ENCODE measurements around the gene VEGFB. TPM values are rescaled to one million over a fixed set of nuclear protein-coding genes. Genes with fewer than 3 reads are reported as not detected.

The VEGFB gene
- total and polyA plus RNA-seq, 2 donors (not counting 3 experiments of a cell fraction or from before 2014, with no cell fraction given), result 19.3 to 98.1 TPM

DNA sequence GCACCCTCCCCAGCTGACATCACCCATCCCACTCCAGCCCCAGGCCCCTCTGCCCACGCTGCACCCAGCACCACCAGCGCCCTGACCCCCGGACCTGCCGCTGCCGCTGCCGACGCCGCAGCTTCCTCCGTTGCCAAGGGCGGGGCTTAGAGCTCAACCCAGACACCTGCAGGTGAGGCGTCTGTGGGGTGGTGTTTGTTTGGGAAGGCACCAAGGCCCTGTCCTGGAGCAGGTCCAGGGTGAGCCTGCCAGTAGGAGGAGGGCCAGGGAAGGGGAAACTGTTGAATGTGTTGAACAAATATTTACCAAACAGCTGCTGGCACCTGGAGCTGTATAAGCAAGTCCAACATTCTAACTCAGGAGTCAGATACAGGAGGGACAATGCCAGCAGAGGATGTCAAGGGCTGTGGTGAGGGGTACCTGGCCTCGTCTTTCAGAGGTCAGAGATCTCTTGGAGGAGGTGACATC lies 3.1 kb downstream of the VEGFB start:
- Histone ChIP-seq H3K9ac (replicated peaks; ENCODE audit: extremely low read depth, insufficient read depth, low read length) (no peak overlapping the region), H3K36me3 (ENCODE audit: control insufficient read depth in 2 of 2, extremely low read depth in 1 of 2, insufficient read depth in 2 of 2, low read length in 2 of 2) (peaks cover 6 to 8% of the 10 kb centered on the region in 2 experiments), H3K4me1 (ENCODE audit: control insufficient read depth, extremely low read depth, insufficient read depth, low read length) (peaks cover 17% of the 10 kb centered on the region), H3K27me3 (ENCODE audit: control insufficient read depth in 2 of 2, insufficient read depth in 2 of 2, low read length in 2 of 2) (no peaks in the 10 kb centered on the region), H3K9me1 (replicated peaks; ENCODE audit: control insufficient read depth, extremely low read depth, insufficient read depth, low read length) (no peaks in the 10 kb centered on the region), H3K4me3 (replicated peaks in 1 of 3; ENCODE audit: insufficient read depth in 1 of 3, low read depth in 1 of 3, low read length in 3 of 3) (no peak overlapping the region), H2AFZ (ENCODE audit: low read depth, low read length) (no peak overlapping the region), H3K9me3 (replicated peaks; ENCODE audit: control insufficient read depth, insufficient read depth, low read length) (no peaks in the 10 kb centered on the region), H4K20me1 (replicated peaks; ENCODE audit: control insufficient read depth, extremely low read depth, insufficient read depth, low read length) (no peaks in the 10 kb centered on the region), H3K27ac (ENCODE audit: insufficient read depth, low read depth, low read length) (no peak overlapping the region), H3K4me2 (ENCODE audit: insufficient read depth, low read length) (no peak overlapping the region), H3K79me2 (ENCODE audit: control insufficient read depth, insufficient read depth, low read length) (peaks cover 8% of the 10 kb centered on the region)
- TF ChIP-seq EZH2 (IDR thresholded peaks at IDR 0.05; ENCODE audit: borderline replicate concordance, low read depth, low read length, severe bottlenecking), result no peak
- TF ChIP-seq, protein P1, sequence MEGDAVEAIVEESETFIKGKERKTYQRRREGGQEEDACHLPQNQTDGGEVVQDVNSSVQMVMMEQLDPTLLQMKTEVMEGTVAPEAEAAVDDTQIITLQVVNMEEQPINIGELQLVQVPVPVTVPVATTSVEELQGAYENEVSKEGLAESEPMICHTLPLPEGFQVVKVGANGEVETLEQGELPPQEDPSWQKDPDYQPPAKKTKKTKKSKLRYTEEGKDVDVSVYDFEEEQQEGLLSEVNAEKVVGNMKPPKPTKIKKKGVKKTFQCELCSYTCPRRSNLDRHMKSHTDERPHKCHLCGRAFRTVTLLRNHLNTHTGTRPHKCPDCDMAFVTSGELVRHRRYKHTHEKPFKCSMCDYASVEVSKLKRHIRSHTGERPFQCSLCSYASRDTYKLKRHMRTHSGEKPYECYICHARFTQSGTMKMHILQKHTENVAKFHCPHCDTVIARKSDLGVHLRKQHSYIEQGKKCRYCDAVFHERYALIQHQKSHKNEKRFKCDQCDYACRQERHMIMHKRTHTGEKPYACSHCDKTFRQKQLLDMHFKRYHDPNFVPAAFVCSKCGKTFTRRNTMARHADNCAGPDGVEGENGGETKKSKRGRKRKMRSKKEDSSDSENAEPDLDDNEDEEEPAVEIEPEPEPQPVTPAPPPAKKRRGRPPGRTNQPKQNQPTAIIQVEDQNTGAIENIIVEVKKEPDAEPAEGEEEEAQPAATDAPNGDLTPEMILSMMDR (IDR thresholded peaks at IDR 0.05; ENCODE audit: extremely low read depth in 1 of 2, insufficient read depth in 1 of 2, low read depth in 1 of 2, low read length in 2 of 2), result no peak
- no peak for TF ChIP-seq GATA2 (IDR thresholded peaks at IDR 0.05; ENCODE audit: insufficient read depth, insufficient read length, low read depth, low read length)
- no peak for TF ChIP-seq POLR2AphosphoS5 (IDR thresholded peaks at IDR 0.05; ENCODE audit: insufficient read depth, low read depth, low read length)
- no peak for TF ChIP-seq MAX (IDR thresholded peaks at IDR 0.05; ENCODE audit: insufficient read depth, insufficient read length)
- TF ChIP-seq FOS (IDR thresholded peaks at IDR 0.05; ENCODE audit: borderline replicate concordance, insufficient read depth, low read length), result no peak
- TF ChIP-seq POLR2A (IDR thresholded peaks at IDR 0.05; ENCODE audit: low read depth, low read length), result no peak
- TF ChIP-seq MYC (IDR thresholded peaks at IDR 0.05; ENCODE audit: low read depth, low read length), result no peak
- TF ChIP-seq JUN (IDR thresholded peaks at IDR 0.05; ENCODE audit: borderline replicate concordance, insufficient read depth, insufficient read length, low read depth), result no peak
- FAIRE-seq (no peak), DNase-seq (ENCODE audit: low read depth, low spot score) (no peak)
- POLR2A ChIA-PET, result no interaction called here
- dilution Hi-C loops (cut with MboI; ENCODE audit: extremely low pct_ligation_motif_present, low sequenced_read_pairs), result no loop called here
- no TSS peak for BruUV-seq (replicated peaks)
- CTCF ChIA-PET, result interaction anchor here (1.6 to 2.2 kb wide), 2 partner anchors 8 to 11 kb away, joined by 4 to 6 read pairs; partner anchors contain the start of genes NUDT22 and TRPT1
- intact Hi-C loops (cut with micrococcal nuclease), result no loop called here
